HepG2 (cell line): ENCODE measurements around the gene CLEC4M. TPM values are rescaled to one million over a fixed set of nuclear protein-coding genes. Genes with fewer than 3 reads are reported as not detected.

Experiments used
- ATAC-seq: fragments of 200-7000 bp; cut with Tn5 transposase; 3 replicates; pipeline ENCODE4 v1.9.1; 2020; ENCODE audit warnings: mild to moderate bottlenecking, moderate library complexity
- BruUV-seq: library from RNA; stranded (reverse); fragments of 400-500 nt; replicated peaks from 2 replicates; lab custom pipeline; 2021; lab: Mats Ljungman, UMichigan
- CTCF ChIA-PET: fragments of 300-600 bp; formaldehyde crosslinking; extraction: SDS; loops from one replicate; lab custom pipeline; 2021; ENCODE audit warnings: low total read pairs, inconsistent platforms, low intra/inter-chr PET ratio; lab: Yijun Ruan, JAX
- POLR2A ChIA-PET: fragments of 350-600 bp; sonication (Branson Sonifier 250); formaldehyde crosslinking; loops from one replicate; lab custom pipeline; 2020; ENCODE audit warnings: antibody characterized with exemption, inconsistent platforms; lab: Yijun Ruan, JAX
- DNase-seq: peaks from one replicate; pipeline ENCODE4 v3.0.0-alpha.2; 2015; ENCODE audit warnings: low spot score
- FAIRE-seq: peaks from 3 replicates; lab custom pipeline; 2011; peaks lifted over from hg19 to GRCh38; lab: Jason Lieb, UNC
- H2AFZ ChIP-seq: one replicate; pipeline ENCODE4 v1.6.1; 2011; ENCODE audit warnings: low read length, inconsistent platforms
- H3K27ac ChIP-seq: fragments of 300-600 bp; 3 replicates; pipeline ENCODE4 v1.8.0; 2011; ENCODE audit warnings: mixed run types, mild to moderate bottlenecking, mixed read lengths, low read length, inconsistent platforms; ENCODE audit not compliant: insufficient read depth; ENCODE audit errors: extremely low read length
- H3K27me3 ChIP-seq, 2 experiments: fragments of 200-600 bp in 1 of 2; 2 replicates in 1 of 2; 3 replicates in 1 of 2; pipeline versions ENCODE4 v1.6.0 to v1.8.0; 2011; ENCODE audit warnings: low read length in 2 of 2, mild to moderate bottlenecking in 2 of 2, moderate library complexity in 2 of 2, inconsistent platforms in 1 of 2; ENCODE audit not compliant: insufficient read depth in 2 of 2, control insufficient read depth in 1 of 2
- H3K36me3 ChIP-seq, 2 experiments: fragments of 200-600 bp in 1 of 2; replicated peaks in 1 of 2; 2 replicates in 1 of 2; 3 replicates in 1 of 2; pipeline versions ENCODE4 v1.5.1 to v1.8.0; 2011; ENCODE audit warnings: low read length in 2 of 2, inconsistent platforms in 1 of 2; ENCODE audit not compliant: insufficient read depth in 2 of 2, control insufficient read depth in 1 of 2
- H3K4me1 ChIP-seq: 2 replicates; pipeline ENCODE4 v1.5.1; 2012; ENCODE audit warnings: low read length, inconsistent platforms; ENCODE audit not compliant: insufficient read depth
- H3K4me2 ChIP-seq: 2 replicates; pipeline ENCODE4 v1.6.0; 2011; ENCODE audit warnings: low read depth, low read length, inconsistent platforms
- H3K4me3 ChIP-seq, 3 experiments: fragments of 200-600 bp in 1 of 3; sonication (generic), shearing (Covaris generic) in 1 of 3; replicated peaks in 1 of 3; 2 replicates each; pipeline ENCODE4 v1.5.1; 2011 to 2016; ENCODE audit warnings: low read length in 3 of 3, inconsistent platforms in 2 of 3, low read depth in 2 of 3, mild to moderate bottlenecking in 2 of 3, control low read depth in 1 of 3, mixed read lengths in 1 of 3; ENCODE audit not compliant: insufficient read depth in 1 of 3
- H3K79me2 ChIP-seq: one replicate; pipeline ENCODE4 v1.6.1; 2011; ENCODE audit warnings: low read length, inconsistent platforms; ENCODE audit not compliant: insufficient read depth
- H3K9ac ChIP-seq: 2 replicates; pipeline ENCODE4 v1.6.0; 2011; ENCODE audit warnings: mild to moderate bottlenecking, low read depth, low read length, inconsistent platforms; ENCODE audit not compliant: insufficient read depth
- H3K9me3 ChIP-seq: 2 replicates; pipeline ENCODE4 v1.5.1; 2012; ENCODE audit warnings: mild to moderate bottlenecking, low read length
- H4K20me1 ChIP-seq: 2 replicates; pipeline ENCODE4 v1.6.0; 2011; ENCODE audit warnings: inconsistent platforms, mild to moderate bottlenecking, low read length, moderate library complexity; ENCODE audit not compliant: insufficient read depth
- HDAC2 ChIP-seq: sonication (generic); formaldehyde crosslinking; IDR thresholded peaks from 2 replicates; pipeline ENCODE4 v1.4.0; 2020; ENCODE audit warnings: missing genetic modification reagents
- KDM6A ChIP-seq: IDR thresholded peaks from 2 replicates; pipeline ENCODE4 v1.6.1; 2016; ENCODE audit warnings: low read depth
- NCOA1 ChIP-seq: sonication (generic); formaldehyde crosslinking; IDR thresholded peaks from 2 replicates; pipeline ENCODE4 v1.9.0; 2021; ENCODE audit warnings: missing genetic modification reagents
- NPAS2 ChIP-seq: sonication (generic); formaldehyde crosslinking; IDR thresholded peaks from 2 replicates; pipeline ENCODE4 v1.8.0; 2022; ENCODE audit warnings: mild to moderate bottlenecking, missing genetic modification reagents, borderline replicate concordance
- RFXANK ChIP-seq: IDR thresholded peaks from 2 replicates; pipeline ENCODE4 v1.6.1; 2016
- SIN3A ChIP-seq: IDR thresholded peaks from 2 replicates; pipeline ENCODE4 v1.6.1; 2011; ENCODE audit warnings: low read depth, mild to moderate bottlenecking, control low read depth, low read length, borderline replicate concordance
- SNAI1 ChIP-seq: sonication (generic); formaldehyde crosslinking; IDR thresholded peaks from 2 replicates; pipeline ENCODE4 v1.5.0; 2020; ENCODE audit warnings: mild to moderate bottlenecking, missing genetic modification reagents, borderline replicate concordance
- ZBTB38 ChIP-seq: sonication (generic); formaldehyde crosslinking; IDR thresholded peaks from 2 replicates; pipeline ENCODE4 v1.5.1; 2020; ENCODE audit warnings: mild to moderate bottlenecking, missing genetic modification reagents
- ZBTB42 ChIP-seq: sonication (generic); formaldehyde crosslinking; IDR thresholded peaks from 2 replicates; pipeline ENCODE4 v1.5.0; 2020; ENCODE audit warnings: mild to moderate bottlenecking, missing genetic modification reagents
- ZC3H13 ChIP-seq: sonication (generic); formaldehyde crosslinking; IDR thresholded peaks from 2 replicates; pipeline ENCODE4 v1.8.1; 2023; ENCODE audit warnings: mild to moderate bottlenecking, missing genetic modification reagents, moderate library complexity
- ZFP36L2 ChIP-seq: sonication (generic); formaldehyde crosslinking; IDR thresholded peaks from 2 replicates; pipeline ENCODE4 v1.4.0; 2020; ENCODE audit warnings: missing genetic modification reagents
- ZNF282 ChIP-seq: fragments of 450-650 bp; IDR thresholded peaks from 2 replicates; pipeline ENCODE4 v1.6.1; 2018; ENCODE audit not compliant: partially characterized antibody
- ZNF326 ChIP-seq: sonication (generic); formaldehyde crosslinking; IDR thresholded peaks from 2 replicates; pipeline ENCODE4 v1.4.0; 2020; ENCODE audit warnings: missing genetic modification reagents, borderline replicate concordance
- ZNF335 ChIP-seq: sonication (generic); formaldehyde crosslinking; IDR thresholded peaks from 2 replicates; pipeline ENCODE4 v1.4.0; 2020; ENCODE audit warnings: missing genetic modification reagents
- ZNF451 ChIP-seq: sonication (generic); formaldehyde crosslinking; IDR thresholded peaks from 2 replicates; pipeline ENCODE4 v1.5.0; 2020; ENCODE audit warnings: mild to moderate bottlenecking, missing genetic modification reagents
- ZNF749 ChIP-seq: sonication (generic); formaldehyde crosslinking; IDR thresholded peaks from 2 replicates; pipeline ENCODE4 v1.8.0; 2022; ENCODE audit warnings: mild to moderate bottlenecking, missing genetic modification reagents, moderate library complexity, borderline replicate concordance
- WGBS: methylation state at CpG from one replicate; pipeline ENCODE4 v1.1.6; 2017; ENCODE audit warnings: low lambda C conversion rate; 5-methylcytosine and 5-hydroxymethylcytosine counted together
- in situ Hi-C: cut with HindIII; loops from 2 replicates; pipeline ENCODE4 v1.10.0; 2017; ENCODE audit warnings: low pct_unique_long_range_greater_than_20kb; ENCODE audit not compliant: extremely low pct_ligation_motif_present
- intact Hi-C: fragments of 100-400 bp; cut with micrococcal nuclease; formaldehyde crosslinking; loops from one replicate; pipeline ENCODE4 v1.10.0; 2022; ENCODE audit not compliant: unreplicated experiment
- polyA plus RNA-seq, 8 experiments: library from polyadenylated mRNA; depleted of rRNA in 3 of 8; stranded (reverse) in 7 of 8; unstranded in 1 of 8; fragments of >200 nt; fragmentation: Illumina TruSeq in 4 of 8; extraction: Trizol in 4 of 8; gene quantifications; 2 replicates each; pipeline versions ENCODE4 v1.2.1 to v1.2.3, GENCODE V29; 2011 to 2016; ENCODE audit warnings: low read depth in 4 of 8, missing spikeins in 1 of 8, mixed read lengths in 1 of 8; ENCODE audit not compliant: insufficient read depth in 1 of 8
- total RNA-seq, 5 experiments: library from RNA; depleted of rRNA; stranded (reverse); fragments of >200 nt; fragmentation: Illumina TruSeq; extraction: Trizol; gene quantifications; 2 replicates each; pipeline ENCODE4 v1.2.3, GENCODE V29; 2016; ENCODE audit warnings: low read depth in 1 of 5
- TF ChIP-seq, protein P1 (sequence below): sonication (generic); formaldehyde crosslinking; IDR thresholded peaks from 2 replicates; pipeline ENCODE4 v1.4.0; 2020; ENCODE audit warnings: mild to moderate bottlenecking, missing genetic modification reagents
- TF ChIP-seq, protein P2 (sequence below): sonication (generic); IDR thresholded peaks from 2 replicates; pipeline ENCODE4 v1.6.1; 2016; ENCODE audit warnings: low read depth, borderline replicate concordance
- TF ChIP-seq, protein P3 (sequence below): sonication (generic); formaldehyde crosslinking; IDR thresholded peaks from 2 replicates; pipeline ENCODE4 v1.9.0; 2021; ENCODE audit warnings: missing genetic modification reagents, borderline replicate concordance

The CLEC4M gene
- total and polyA plus RNA-seq, 2 of the 13 experiments (the other 11 are each of a cell fraction or from before 2014, with no cell fraction given): not detected

DNA sequence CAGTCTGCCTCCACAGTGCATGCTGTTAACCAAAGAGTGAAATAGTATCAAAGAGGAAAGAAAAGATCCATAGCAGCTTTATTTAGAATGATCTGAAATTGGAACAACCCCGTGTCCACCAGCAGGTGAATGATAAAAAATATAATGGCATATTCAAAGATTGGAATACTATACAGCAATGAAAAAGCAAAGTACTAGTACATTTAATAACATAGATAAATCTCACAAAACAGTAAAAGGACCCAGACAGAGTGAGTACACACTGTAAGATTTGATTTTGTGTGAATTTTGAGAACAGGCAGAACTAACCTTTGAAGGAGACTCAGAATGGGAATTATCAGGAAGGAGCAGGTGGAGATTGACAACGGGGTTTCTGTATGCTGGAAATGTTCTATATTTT, 14.9 kb upstream of the CLEC4M start:
- TF ChIP-seq SNAI1 (CRISPR knock-in tag) (no peak), ZNF451 (no peak), ZNF335 (no peak), KDM6A (CRISPR knock-in tag) (no peak), ZBTB38 (no peak), NPAS2 (CRISPR knock-in tag) (no peak), NCOA1 (CRISPR knock-in tag) (no peak), HDAC2 (no peak), SIN3A (no peak), ZC3H13 (CRISPR knock-in tag) (no peak), ZNF282 (no peak), RFXANK (no peak), ZNF749 (CRISPR knock-in tag) (no peak), ZBTB42 (no peak), ZNF326 (CRISPR knock-in tag) (no peak), ZFP36L2 (CRISPR knock-in tag) (no peak)
- TF ChIP-seq, protein P1, sequence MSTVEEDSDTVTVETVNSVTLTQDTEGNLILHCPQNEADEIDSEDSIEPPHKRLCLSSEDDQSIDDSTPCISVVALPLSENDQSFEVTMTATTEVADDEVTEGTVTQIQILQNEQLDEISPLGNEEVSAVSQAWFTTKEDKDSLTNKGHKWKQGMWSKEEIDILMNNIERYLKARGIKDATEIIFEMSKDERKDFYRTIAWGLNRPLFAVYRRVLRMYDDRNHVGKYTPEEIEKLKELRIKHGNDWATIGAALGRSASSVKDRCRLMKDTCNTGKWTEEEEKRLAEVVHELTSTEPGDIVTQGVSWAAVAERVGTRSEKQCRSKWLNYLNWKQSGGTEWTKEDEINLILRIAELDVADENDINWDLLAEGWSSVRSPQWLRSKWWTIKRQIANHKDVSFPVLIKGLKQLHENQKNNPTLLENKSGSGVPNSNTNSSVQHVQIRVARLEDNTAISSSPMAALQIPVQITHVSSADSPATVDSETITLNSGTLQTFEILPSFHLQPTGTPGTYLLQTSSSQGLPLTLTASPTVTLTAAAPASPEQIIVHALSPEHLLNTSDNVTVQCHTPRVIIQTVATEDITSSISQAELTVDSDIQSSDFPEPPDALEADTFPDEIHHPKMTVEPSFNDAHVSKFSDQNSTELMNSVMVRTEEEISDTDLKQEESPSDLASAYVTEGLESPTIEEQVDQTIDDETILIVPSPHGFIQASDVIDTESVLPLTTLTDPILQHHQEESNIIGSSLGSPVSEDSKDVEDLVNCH: no peak
- TF ChIP-seq, protein P2, sequence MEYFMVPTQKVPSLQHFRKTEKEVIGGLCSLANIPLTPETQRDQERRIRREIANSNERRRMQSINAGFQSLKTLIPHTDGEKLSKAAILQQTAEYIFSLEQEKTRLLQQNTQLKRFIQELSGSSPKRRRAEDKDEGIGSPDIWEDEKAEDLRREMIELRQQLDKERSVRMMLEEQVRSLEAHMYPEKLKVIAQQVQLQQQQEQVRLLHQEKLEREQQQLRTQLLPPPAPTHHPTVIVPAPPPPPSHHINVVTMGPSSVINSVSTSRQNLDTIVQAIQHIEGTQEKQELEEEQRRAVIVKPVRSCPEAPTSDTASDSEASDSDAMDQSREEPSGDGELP: no peak
- TF ChIP-seq, protein P3, sequence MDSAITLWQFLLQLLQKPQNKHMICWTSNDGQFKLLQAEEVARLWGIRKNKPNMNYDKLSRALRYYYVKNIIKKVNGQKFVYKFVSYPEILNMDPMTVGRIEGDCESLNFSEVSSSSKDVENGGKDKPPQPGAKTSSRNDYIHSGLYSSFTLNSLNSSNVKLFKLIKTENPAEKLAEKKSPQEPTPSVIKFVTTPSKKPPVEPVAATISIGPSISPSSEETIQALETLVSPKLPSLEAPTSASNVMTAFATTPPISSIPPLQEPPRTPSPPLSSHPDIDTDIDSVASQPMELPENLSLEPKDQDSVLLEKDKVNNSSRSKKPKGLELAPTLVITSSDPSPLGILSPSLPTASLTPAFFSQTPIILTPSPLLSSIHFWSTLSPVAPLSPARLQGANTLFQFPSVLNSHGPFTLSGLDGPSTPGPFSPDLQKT: no peak
- ChIA-PET POLR2A (no interaction called here), CTCF (no interaction called here)
- DNase-seq (no peak), FAIRE-seq (no peak), ATAC-seq (no peak)
- H3K9ac ChIP-seq: no peak overlapping the region
- H3K4me2 ChIP-seq: no peak overlapping the region
- no peaks in the 10 kb centered on the region for H3K79me2 ChIP-seq
- H3K27me3 ChIP-seq: peaks cover 3 to 13% of the 10 kb centered on the region in 2 experiments; a peak in 2 of 5 replicates
- intact Hi-C loops (loop anchor here (2.0 kb wide), 1 partner anchor 51 kb away; no protein-coding TSS in a partner anchor), in situ Hi-C loops (no loop called here)
- peaks cover 5% of the 10 kb centered on the region; the same call in 1 of the 2 replicates for H3K4me1 ChIP-seq
- no peak overlapping the region for H3K27ac ChIP-seq
- no peaks in the 10 kb centered on the region for H4K20me1 ChIP-seq
- H3K36me3 ChIP-seq: no peaks in the 10 kb centered on the region
- H3K9me3 ChIP-seq: no peaks in the 10 kb centered on the region
- no peak overlapping the region for H3K4me3 ChIP-seq
- no TSS peak for BruUV-seq
- WGBS: 23% methylated on average over 2 of the region's 2 CpGs
- H2AFZ ChIP-seq: no peak overlapping the region
